H4 (cell line): Measurements from ENCODE around the gene EXOC3L4. TPM values are rescaled to one million over a fixed set of nuclear protein-coding genes. Genes with fewer than 3 reads are reported as not detected.
"Not testable (repeated sequence)": the region's sequence is repeated elsewhere in the genome, so short reads cannot be mapped to it uniquely, and the experiment has no call there.

Experiments used
- DNase-seq: peaks from one replicate; pipeline ENCODE4 v3.0.0-alpha.2; 2015; ENCODE audit warnings: low spot score
- total RNA-seq: library from RNA; depleted of rRNA; stranded (reverse); fragments of >200 nt; shearing (Covaris generic); gene quantifications from 2 replicates; pipeline ENCODE4 v1.2.3, GENCODE V29; 2014

Gene EXOC3L4
- total RNA-seq, 1 experiment from 2014 or later: not detected

DNA sequence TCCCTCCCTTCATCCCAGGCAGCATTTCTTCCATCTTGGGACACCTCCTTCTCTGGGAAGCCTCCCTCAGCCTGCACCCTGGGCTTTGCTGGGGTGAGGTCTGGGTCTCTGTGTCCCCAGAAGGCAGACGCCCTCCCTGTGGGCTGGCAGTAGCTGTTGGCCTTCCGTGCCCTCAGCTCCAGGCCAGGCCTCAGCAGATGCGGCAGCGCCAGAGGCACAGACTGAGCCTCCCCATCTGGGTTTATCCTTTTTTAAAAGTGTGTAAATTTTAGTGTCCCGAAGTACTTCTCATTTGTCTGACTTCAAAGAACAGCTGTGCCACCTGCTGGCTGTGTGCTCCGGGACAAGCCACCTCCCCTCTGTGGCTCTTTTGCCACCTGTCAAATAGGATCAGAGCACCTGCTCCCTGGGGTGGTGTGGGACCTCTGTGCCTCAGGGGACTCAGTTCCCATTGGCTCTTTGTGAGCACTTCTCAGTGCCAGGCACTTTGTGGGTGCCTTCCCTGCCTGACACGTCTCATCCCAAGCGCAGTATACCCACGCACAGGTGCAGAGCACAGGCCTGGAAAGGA, 11.1 kb downstream of the EXOC3L4 start:
- no peak for DNase-seq

DNA sequence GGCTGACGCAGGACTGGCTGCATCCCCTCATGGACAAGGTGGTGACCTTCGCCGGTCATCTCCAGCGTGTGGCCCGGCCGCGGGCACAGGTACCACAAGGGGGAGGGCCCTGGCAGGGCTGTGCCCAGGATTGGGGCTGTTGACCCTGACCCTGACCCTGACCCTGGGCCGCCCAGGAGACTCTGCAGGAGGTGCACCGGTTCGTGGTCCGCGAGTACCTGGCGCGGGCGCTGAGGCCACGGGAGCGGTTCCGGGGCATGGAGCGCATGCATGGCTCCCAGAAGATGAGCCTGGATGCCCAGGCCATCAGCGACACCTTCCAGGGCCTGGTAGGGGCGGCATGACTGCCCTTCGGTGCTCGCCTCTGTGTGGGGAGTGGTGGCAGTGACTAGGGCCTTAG, 12.9 kb downstream of the EXOC3L4 start:
- no peak for DNase-seq

DNA sequence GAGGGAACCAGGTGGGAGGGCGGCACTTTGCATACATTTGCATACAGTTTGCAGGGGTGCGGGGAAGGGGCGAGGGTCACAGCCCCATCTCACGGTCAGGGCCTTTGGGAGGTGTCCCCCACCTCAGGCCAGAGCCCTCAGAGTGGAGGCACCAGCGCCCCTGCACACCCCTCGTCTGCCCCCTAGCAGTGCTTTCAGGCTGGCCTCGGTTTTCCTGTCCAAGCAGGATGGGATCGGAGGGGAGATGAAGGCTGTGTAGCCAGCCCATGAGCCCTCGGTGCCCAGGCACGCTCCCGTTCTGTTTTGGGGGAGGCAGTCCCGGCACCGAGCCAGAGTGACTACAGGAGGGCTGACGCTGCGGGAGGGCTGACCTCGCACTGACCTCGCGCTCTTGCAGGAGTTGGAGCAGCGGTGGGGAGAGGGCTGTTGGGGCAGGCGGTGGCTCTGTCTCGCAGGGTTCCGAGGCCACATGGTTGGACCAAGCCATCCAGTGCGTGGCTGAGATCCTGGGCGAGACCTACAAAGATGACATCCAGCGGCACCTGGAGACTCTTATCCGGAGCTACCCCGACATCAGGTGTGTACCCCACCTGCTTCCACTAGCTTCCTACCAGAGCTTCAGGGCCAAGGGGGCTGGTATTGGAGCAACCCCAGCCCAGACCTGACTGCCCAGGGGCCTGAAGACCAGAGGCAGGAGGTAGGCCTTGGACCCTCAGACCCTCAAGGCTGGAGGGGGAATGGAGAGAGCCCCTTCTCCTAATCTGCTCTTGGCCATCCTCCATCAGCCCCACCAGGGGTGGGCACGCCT, 13.6 kb downstream of the EXOC3L4 start:
- no peak for DNase-seq

DNA sequence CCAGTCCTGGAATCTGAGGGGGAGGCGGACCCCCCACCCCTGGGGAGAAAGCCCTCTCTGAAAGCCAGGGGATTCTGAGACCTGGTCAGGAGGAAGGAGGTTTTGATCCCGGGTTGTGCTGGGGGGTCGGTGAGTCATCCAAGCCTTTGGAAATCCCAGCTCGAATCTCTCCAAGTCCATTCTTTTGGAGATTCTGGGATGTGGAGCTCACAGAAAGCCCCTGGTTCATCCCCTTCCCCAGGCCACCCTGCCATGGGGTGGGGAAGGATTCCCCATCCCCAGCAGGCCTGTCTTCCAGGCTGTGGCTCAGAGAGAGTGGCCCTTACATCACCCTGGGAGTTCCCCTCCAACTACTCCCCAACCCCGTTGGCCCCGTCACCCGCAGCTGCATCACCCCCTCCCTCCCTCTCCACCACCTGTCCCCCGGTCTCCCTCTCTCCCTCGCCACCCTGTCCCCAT, 14.3 kb downstream of the EXOC3L4 start:
- DNase-seq: peak; percentile 44

DNA sequence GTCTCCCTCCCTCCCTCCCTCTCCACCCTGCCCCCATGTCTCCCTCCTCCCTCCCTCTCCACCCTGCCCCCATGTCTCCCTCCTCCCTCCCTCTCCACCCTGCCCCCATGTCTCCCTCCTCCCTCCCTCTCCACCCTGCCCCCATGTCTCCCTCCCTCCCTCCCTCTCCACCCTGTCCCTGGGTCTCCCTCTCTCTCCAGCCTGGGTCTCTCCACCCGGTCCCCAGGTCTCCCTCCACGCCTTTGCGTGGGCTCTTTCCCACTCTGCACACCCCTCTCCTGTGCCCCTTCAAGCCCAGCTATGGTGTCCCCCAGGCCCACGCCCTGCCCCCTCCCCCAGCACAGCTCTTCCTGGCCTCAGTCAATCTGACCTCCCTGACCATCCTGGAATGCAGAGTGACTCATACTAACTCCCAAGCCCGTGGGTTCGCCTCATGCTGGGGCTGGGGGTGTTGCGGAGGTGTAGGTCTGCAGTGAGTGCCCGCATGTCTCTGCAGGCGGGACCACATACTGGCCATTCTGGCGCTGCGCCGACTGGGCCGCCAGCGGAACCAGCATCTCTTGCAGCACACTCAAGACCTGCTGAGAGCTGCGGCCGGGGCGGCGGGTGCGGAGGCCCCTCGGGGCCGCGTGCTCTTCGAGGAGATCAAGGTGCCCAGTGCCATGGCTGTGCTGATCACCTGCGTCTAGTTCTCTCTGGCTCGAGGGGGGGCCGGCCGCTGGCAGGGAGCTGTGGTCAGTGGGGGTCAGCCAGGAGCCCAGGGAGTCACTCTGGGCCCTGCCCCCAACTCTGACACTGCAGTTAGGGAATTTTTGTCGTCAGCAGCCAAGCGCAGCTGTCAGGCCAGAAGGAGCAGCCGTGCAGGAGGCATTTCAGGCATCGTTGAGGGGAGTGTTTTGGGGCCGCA, 15.3 kb downstream of the EXOC3L4 start:
- DNase-seq: peak; percentile 76

DNA sequence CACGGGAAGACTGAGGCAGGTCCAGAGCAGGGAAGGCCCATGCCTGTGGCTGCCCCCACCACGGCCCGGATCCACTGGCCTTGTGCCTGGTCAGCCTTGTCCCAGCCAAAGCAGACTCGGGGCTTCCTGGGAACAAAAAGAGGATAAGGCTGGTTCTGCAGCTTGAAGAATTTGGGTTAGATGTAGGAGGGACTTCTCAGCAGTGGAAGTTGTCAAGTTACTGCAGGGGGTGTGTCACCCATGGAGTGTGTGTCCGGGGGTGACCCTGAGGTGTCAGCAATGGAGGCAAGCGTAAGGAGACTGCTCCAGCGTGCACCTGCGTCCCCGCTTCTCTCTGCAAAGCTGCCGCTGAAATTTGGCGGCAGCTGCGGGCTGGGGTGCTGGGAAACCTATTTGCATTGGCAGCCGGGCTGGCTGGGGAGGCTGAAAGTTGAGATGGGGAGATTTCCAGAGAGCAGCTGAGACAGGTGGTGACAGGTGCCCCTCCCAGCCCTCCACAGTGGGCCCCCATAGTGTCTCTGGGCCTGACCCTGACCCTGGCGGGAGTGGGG, 16.2 kb downstream of the EXOC3L4 start:
- no peak for DNase-seq

DNA sequence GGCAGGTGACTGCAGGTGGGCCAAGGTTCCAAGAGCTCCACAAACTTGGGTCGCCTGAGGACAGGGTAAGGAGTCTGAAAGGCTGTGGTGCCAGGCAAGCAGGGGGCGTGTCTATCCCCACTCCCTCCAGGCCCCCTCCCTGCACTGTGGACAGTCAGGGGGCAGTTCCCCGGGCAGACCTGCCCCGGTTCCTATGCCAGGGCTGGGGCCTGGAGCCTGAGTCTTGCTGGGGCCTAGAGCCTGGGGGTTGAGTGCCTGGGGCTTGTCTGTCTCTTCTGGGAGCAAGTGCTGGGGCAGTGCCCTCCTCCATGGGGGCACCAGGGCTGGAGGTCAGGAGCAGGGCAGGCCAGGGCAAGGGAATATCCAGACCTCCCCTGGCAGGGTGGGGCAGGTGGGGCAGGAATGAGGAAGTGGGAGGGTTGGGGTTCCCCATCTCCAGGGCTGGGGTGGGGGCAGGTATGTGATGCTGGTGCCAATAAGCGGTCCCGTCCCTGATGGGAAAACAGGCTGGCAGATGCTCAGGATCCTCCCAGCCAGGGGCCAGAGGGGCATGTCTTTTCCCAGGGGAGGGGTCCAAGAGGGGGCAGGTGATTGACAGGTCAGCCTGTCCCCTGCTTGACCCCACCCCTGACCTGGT, 16.8 kb downstream of the EXOC3L4 start:
- DNase-seq: no peak

DNA sequence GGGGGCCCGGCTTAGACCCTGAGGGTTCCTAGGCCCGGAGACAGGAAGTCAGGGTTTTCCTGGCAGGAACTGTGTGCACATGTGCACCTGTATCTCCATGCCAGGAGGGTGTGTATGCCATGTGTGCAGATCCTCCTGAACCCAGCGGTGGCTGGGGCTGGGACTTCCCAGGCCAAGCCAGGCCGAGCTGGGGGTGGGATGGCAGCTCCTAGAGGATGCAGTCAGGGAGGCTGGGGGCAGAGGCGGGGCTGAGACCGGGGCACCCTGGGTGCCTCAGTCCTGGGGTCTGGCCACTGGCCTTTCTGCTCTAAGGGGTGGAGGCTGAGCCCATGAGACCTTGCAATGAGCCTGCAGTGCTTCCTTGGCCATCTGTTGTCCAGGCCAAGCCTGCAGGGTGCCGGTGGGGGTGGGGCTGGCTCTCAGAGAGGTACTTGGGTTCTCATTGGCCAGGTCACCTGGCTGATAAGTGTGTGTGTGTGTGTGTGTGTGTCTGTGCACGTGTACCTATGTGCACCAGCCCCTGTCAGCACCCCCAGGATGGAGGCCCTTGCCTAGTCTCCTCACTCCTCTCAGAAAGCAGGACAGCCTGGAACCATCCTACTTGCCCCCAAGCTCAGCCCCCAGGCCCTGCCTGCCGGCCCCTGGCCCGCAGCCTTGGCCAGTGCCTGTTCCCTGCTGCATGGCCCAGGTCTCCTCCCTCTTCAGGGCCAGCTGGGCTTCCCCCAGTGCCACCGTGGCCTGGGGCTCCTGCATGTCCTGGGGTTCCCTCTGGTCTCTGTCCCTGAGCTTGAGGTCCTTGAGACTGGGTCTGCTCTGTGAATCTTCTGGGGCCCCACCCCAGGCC, 18.1 kb downstream of the EXOC3L4 start:
- DNase-seq: no peak

DNA sequence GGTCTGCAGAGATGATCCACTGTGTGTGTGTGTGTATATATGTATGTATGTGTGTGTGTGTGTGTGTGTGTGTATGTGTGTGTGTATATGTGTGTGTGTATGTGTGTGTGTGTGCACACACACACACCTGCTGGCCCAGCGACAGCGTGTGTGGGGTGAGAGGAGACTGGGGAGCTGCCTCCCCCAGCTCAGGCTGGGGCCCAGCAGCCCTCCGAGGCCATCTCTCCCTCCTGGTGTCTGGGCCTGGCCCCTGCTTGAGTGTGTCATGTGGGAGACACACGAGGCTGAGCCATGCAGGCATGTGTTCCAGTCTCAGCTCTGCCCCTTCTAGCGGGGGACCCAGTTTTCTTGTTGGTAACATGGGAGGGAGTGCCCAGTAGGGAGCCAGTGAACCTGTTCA, 18.8 kb downstream of the EXOC3L4 start:
- no peak for DNase-seq

DNA sequence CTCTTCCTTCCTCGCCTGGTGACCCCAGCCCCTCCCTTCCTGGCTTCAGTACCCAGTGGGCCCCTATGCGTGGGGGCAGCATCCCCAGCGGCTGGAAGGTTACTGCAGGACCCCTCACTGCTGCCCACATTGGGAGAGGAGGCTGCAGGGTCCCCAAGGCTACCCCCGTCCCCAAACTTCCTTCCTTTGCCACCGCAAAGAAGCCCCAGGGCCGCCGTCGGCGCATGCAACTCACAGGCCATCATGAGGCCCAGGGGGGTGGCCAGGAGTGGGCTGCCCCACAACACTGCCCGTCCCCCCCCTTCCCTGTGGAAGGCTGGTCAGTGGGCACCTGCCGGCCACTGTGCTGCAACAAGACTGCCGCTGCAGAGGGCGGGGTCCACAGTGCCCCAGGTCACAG, 19.2 kb downstream of the EXOC3L4 start:
- DNase-seq: no peak

DNA sequence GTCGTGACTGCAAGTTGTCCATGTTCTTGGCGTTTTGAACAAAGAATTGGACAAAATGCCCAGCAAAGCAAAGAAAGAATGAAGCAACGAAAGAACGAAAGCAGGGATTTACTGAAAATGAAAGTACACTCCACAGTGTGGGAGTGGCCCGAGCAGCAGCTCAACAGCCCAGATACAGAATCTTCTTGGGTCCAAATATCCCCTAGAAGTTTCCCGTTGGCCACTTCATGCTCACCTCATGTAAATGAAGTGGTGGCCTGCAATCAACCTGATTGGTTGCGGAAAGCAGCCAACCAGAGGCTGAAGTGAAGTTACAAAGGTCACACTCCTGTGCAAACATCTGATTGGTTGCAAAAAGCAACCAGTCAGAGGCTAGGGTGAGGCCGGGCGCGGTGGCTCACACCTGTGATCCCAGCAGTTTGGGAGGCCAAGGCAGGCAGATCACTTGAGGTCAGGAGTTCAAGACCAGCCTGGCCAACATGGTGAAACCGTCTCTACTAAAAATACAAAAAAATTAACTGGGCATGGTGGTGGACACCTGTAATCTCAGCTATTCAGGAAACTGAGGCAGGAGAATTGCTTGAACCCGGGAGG, 20.7 kb downstream of the EXOC3L4 start:
- DNase-seq: not testable (repeated sequence)

DNA sequence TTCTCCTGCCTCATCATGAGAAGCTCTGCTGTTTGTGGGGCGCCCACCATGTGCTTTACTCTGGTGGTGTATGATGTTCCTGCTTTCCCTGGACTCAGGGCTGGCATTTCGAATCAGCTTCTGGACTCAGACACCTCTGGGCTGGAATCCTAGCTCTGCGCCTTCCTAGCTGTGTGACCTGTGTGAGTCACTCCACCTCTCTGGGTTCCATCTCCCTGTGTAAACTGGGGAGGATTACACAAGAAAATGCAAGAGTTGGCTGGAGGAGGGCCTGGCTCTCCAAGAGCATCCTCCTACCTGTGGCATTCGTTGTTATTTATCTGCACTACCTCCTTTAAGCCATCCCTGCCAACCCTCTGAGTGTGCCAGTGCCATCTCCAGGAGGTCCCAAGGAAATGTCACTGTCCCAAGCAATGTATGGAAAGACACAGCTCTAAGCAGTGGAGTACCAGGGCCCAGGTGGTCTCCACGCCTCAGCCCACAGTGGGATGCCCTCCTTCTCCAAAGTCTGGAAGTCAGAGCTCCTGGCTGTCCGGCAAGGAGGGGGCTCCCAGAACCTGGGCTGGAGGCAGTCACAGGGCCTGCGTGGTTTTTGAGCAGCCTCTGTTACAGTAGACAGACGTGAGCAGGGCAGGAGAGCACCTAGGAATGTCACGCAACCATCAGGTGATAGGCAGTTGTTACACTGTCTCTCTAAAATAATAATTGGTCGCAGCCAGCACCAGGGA, 21.5 kb downstream of the EXOC3L4 start:
- no peak for DNase-seq

DNA sequence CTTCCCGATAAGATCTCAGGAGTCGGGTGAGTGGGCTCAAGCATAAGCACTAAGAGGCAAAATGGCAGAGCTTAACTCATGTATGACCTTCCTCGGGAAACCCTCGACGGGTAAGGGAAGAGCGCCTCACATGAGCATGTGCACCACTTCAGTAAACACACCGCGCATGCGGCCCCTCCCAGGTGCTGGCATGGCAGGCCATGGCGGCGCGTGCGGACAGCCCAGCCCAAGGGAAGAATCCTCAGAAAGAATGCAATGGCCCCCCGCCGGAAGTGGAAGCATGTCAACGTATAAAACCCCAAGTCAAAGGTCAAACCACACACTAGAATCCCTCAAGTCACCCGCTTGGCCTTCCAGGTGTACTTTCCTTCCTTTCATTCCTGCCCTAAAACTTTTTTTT, 22.1 kb downstream of the EXOC3L4 start:
- no peak for DNase-seq

DNA sequence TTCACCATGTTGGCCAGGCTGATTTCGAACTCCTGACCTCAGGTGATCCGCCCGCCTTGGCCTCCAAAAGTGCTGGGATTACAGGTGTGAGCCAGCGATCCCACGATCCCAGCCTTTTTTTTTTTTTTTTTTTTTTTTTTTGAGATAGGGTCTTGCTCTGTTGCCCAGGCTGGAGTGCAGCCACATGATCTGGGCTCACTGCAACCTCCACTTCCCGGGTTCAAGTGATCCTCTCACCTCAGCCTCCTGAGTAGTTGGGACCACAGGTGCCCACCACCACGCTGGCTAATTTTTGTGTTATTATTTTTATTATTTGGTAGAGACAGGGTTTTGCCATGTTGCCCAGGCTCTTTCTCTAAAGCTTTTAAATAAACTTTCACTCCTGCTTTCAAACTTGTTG, 23.0 kb downstream of the EXOC3L4 start:
- not testable (repeated sequence) for DNase-seq

DNA sequence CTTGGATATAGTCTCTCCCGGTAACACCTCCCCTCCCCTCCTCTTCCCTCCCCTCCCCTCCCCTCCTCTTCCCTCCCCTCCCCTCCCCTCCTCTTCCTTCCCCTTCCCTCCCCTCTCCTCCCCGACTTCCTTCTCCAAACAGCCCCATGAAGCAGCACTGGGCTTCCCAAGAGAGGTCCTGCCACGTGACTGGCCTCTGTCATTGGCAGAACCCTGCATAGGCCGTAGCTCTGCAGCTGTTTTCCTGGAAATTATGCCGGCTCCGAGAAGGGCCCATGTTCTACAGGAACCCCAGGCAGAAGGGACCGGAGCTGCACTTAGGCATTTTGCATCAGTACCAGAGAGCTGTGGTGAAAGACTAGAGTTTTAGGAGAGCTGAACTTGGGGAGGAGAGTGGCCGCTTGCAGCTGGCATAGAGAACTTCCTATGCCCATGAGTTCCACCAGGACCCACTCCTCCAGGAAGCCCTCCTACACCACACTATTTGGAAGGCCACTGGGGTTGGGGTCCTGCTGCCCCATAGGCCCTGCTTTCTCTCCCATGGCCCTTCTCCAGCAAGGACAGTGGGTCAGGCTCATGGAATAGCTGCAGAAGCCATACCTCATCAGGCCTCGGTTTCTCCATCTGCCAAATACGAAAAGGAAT, 23.6 kb downstream of the EXOC3L4 start:
- DNase-seq: no peak

DNA sequence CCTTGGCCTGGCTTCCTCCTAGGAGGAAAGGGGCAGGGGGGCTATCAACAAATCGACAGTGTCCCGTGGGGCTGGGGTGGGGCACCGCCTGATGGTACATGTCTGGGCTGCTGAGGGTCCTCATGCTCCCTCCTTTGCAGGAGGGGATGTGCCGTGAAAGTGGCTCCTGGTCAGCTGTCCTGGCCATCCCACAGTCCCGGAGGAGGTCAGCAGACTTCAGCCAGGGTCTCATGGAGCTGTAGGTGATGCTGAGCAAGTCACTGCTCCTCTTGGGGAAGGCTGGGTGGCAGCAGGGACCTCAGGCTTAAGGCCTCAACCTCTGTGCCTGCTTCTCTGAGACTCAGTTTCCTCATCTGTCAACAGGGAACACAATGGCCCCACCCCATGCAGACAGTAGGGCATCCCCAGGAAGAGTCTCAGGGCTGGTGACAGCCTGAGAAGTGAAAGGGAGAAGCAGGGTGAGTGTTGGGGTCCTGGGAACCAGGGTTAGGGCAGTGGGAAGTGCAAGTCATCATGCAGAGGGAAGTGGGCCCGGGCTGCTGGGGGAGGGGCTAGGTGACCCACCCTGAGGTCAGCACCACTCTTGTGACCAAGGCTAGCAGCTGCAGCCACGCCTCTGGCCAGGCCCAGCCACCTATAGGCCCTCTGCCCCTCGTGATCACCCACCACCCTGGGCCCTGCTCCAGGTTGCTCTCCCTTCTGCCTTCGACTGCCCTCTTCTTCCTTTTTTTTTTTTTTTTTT, 24.3 kb downstream of the EXOC3L4 start:
- no peak for DNase-seq

DNA sequence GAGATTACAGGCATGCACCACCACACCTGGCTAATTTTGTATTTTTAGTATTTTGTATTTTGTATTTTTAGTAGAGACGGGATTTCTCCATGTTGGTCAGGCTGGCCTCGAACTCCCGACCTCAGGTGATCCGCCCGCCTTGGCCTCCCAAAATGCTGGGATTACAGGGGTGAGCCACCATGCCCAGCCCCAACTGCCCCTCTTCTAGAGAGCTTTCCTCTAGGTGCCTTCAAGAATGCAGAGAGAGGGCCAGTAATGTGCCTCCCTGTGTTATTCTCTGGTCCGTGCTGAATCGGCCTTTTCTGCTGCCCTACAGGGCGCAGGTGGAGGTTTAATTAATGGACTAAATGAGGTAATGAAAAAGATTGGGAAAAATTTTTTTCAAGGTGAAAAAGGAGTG, 25.0 kb downstream of the EXOC3L4 start:
- not testable (repeated sequence) for DNase-seq

DNA sequence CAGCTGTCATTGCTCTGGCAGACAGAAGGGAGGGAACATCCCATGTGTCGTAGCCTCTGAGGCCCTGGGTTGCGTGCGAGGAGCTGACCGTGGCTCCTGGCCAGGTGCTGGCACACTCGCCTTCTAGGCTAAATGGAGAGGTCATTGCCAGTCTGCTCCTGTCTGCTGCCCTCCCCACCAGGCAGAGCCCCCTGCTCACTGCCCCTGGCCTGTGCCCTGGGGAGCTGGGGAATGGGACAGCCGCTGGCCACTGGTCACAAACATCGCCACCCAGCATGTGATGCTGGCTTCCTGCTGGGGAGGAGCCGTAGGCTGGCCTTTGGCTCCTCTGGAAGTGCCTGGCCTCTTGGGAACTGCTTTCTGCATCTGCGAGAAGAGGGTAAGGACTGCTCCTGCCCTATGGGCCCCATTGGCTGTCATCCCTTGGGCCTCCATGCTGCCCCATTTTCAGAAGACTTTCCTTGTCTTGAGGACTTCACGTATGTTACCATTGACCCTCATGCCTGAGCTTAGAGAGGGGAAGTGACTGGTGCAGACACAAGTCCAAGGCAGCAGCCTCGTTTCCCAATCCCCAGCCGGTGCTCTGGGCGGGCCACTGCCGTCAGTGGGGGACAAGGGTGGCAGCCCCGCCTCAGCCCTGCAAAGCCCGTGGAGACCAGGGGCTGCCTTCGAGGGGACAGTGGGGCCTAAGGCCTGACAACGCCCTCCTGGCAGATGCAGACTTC, 26.8 kb downstream of the EXOC3L4 start:
- DNase-seq: no peak
